Measurements from ENCODE around the gene ENOX1.

ENOX1 gene

DNA sequence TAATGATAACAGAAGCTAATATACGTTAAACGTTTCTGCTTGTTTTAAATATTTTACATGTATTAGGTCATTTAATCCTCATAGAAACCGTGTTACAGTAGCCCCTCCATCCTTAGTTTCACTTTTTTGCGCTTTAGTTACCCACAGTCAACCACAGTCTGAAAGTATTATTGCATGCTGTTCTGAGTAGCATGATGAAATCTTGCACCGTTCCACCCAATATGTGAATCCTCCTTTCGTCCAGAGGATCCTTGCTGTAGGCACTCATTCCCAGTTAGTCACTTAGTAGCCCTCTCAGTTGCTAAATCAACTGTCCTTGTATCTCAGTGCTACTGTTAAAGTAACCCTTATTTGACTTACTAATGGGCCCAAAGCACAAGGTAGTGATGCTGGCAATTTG lies 257.8 kb downstream of the ENOX1 start:
- no peak for DNase-seq

GRCh38 chr13:43522788-43523187 lies 264.0 kb downstream of the ENOX1 start:
- no peak for DNase-seq

GRCh38 chr13:43520351-43520750 lies 266.4 kb downstream of the ENOX1 start:
- no peak for DNase-seq

GRCh38 chr13:43518833-43519232 lies 267.9 kb downstream of the ENOX1 start:
- DNase-seq, result no peak

GRCh38 chr13:43516401-43516833 lies 270.4 kb downstream of the ENOX1 start:
- DNase-seq, result no peak

- DNase-seq, result no peak
These were observed 271.2 kb downstream of the ENOX1 start for GRCh38 chr13:43515531-43515930.

DNA sequence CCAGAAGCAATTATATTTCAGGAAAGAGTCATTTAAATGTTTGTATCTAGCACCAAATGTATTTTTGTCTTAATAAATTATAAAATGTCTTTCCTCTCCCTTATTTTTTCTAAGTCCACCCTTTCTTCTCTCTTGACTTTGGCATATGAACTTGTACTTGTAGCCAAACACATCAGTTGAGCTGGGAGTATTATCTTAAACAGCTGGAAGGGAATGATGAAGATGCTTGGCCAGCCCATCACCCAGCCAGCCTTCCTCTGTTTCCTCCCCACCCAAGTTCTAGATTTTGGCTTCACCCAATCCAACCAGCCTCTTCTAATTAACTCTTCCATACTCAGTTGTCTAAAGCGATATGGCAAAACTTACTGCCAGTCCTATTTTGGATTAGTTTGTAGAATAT lies 272.5 kb downstream of the ENOX1 start:
- no peak for DNase-seq

DNA sequence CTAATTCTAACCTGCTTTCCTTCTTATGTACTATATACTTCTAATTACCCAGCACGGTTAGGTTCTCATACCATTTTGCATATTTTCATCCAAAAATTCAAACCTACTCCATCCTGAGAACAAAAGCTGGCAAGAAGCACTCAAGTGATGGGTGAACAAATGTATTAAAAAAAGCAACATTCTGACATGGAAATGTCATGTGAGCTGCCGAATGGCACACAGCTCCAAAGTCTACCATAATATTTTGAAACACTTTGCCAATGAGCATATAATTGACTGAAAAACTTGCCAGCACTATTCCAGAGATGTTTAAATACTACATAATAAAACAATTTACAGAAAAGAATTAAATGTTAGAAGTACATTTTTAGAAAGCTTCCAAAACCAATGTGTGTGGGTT lies 274.6 kb downstream of the ENOX1 start:
- DNase-seq, result no peak

DNA sequence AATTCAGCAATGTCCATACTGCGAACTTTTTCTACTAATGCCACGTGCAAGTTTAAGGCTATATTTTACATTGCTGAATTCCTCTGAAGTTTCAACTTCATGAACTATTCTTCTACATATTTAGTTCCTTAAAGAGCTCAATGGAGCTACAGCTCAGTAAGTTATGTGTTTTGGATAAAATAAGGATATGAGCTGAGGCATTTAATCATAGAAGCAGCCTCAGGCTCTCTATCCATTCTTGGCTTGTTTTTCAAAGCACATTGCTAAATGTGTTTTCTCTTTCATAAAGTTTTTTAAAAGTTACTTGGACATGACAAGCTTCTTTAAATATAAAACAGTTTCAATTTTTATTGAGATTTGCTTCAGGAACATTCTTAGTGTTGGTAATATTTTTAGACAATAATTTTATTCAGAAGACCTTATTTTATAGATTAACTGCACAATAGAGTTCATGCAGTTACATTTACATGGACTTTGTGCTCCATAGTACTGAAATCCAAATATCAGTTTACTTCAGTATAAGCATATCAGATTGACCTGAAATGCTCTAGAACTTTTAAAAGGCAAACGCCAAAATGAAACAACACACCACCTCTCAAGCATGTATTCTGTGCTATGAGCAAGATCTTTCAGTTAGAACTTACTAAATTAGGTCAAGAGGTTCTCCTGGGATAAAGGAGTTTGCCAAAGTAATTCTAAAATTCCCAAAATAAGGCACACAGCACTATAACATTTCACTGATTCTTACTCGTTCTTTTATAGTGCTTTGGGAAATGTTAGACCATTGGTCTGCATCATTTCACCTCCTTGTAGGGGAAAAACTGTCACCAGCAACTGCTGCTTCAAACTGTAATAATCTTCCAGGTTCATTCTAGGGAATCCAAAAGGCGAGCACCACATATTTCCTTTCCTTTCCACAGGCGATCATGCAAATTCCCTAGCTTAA lies 275.5 kb downstream of the ENOX1 start:
- no peak for DNase-seq

- no peak for DNase-seq
These were observed 291.0 kb downstream of the ENOX1 start for GRCh38 chr13:43495732-43496131.

DNA sequence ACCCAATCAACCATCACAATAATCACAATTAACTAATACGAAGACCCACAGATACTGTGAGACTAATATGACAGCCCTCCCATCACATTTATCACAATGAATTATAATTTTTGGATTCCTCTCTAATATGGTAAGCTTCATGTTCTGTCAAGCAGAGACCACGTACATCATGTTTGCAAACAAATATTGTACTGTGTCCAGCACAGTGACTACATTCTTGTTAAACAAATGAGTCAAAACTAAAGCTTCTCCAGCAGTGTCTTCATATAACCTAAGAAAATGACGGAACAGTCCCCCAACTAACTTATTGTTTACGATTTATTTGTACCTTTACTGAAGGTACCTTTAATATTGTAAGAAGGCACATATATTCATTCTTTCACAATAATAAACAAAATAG lies 292.6 kb downstream of the ENOX1 start:
- no peak for DNase-seq

DNA sequence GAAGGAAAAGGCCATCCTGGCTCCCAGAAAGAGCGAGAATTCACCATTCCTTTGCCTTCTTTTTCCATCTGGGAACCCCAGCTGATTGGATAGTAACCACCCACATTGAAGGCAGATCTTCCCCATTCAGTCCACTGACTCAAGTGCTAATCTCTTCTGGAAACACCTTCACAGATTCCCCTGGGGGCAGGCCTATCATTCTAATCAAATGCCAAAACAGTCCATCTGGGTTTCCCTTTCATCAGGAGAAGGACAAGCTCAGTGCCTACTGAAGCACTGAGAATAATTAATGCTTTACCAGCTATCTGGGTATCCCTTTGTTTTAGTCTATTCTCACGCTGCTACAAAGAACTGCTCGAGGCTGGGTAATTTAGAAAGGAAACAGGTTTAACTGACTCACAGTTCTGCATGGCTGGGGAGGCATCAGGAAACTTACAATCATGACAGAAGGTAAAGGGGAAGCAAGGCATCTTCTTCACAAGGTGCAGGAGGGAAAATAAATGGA lies 293.2 kb downstream of the ENOX1 start:
- no peak for DNase-seq

GRCh38 chr13:43492745-43493144 lies 294.0 kb downstream of the ENOX1 start:
- DNase-seq, result no peak

GRCh38 chr13:43492311-43492710 lies 294.5 kb downstream of the ENOX1 start:
- DNase-seq, result no peak

GRCh38 chr13:43489233-43489632 lies 297.5 kb downstream of the ENOX1 start:
- DNase-seq, result no peak

- no peak for DNase-seq
These were observed 298.9 kb downstream of the ENOX1 start for GRCh38 chr13:43487885-43488284.

DNA sequence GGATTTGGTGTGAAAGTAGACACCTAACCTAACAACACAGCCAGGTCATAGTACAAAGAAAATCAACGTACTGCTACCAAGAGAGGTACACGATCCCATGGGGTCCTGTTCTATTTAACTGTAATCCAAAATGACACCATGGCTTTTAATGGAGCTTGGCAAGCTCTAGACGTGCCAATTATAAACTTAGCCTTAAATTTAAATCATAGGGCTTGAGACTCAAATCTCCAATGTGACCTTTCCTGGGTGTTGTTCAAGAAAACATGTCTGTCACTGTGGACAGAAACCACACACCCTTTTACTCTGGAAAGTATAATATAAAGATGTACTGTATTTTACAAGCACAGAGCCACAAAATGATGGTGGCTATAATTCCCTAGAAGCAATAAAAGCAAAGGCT lies 299.3 kb downstream of the ENOX1 start:
- no peak for DNase-seq

DNA sequence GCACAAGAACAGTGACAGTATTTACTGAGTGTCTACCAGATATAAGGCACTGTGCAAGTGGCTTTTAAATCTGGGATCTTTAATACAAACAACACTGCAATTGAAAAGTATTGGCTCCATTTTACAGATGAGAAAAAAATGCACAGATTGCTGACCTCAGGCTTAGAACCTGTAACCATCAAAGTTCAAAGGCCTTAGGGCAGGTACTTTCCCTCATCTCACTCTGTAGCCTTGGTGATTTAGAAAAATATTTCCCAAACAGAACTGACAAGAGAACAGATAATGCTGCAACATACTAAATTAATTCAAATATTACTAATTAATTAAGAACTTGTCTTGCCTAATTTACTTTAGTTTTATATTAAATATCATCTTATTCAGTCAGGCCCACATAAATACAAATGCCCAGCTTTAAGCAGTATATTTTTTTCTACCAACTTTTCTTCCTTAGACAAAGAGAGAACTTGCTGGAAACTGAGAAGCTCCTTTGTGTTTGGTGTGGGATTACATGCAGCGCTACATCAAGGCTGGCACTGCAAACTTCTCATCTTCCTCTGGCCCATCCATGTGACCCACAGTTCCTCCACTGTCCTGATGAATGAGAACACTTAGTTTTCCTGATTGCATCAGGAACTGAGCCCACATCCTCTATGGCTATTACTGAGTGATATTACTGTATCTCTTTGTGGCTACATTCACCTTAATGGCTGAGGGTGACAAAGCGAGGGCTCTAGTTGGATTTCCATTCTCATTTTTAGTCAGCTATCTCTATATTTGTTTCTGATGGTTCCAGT lies 302.1 kb downstream of the ENOX1 start:
- DNase-seq, result no peak

- no peak for DNase-seq
These were observed 302.8 kb downstream of the ENOX1 start for GRCh38 chr13:43483930-43484329.

- DNase-seq, result no peak
These were observed 304.1 kb downstream of the ENOX1 start for GRCh38 chr13:43482641-43483040.

- DNase-seq, result no peak
These were observed 304.7 kb downstream of the ENOX1 start for GRCh38 chr13:43482026-43482425.

- DNase-seq, result no peak
These were observed 307.9 kb downstream of the ENOX1 start for GRCh38 chr13:43478902-43479301.

GRCh38 chr13:43478211-43478610 lies 308.6 kb downstream of the ENOX1 start:
- DNase-seq, result no peak

GRCh38 chr13:43475140-43475539 lies 311.6 kb downstream of the ENOX1 start:
- no peak for DNase-seq

All from retina (tissue), 1 donor.